Measurements from ENCODE around the gene CEP170B. TPM values are rescaled to one million over a fixed set of nuclear protein-coding genes. Genes with fewer than 3 reads are reported as not detected.
A peak's percentile ranks its signal among the peaks of the same experiment; 100 is the strongest.
"Not testable (repeated sequence)": the region's sequence is repeated elsewhere in the genome, so short reads cannot be mapped to it uniquely, and the experiment has no call there.

The CEP170B gene
- total RNA-seq, 1 donor from 2014 or later = 22.9 TPM

GRCh38 chr14:104888489-104889374 is 23.7 kb downstream of the CEP170B start:
- DNase-seq (ENCODE audit: low spot score) (no peak), ATAC-seq (no peak)

- ATAC-seq = no peak
- peak; percentile 39 for DNase-seq (ENCODE audit: low spot score)
Observed at GRCh38 chr14:104889375-104889757, 24.3 kb downstream of the CEP170B start.

GRCh38 chr14:104890292-104890691 is 25.2 kb downstream of the CEP170B start:
- not testable (repeated sequence) for DNase-seq (ENCODE audit: low spot score); ATAC-seq

GRCh38 chr14:104891121-104891551 is 26.1 kb downstream of the CEP170B start:
- ATAC-seq (no peak), DNase-seq (ENCODE audit: low spot score) (peak; percentile 34)

GRCh38 chr14:104891664-104892530 is 26.8 kb downstream of the CEP170B start:
- ATAC-seq = no peak
- DNase-seq (ENCODE audit: low spot score) = peak; percentile 45

- DNase-seq (ENCODE audit: low spot score) = no peak
- no peak for ATAC-seq
Observed at GRCh38 chr14:104892531-104893434, 27.7 kb downstream of the CEP170B start.

GRCh38 chr14:104893435-104894207 is 28.6 kb downstream of the CEP170B start:
- ATAC-seq (no peak), DNase-seq (ENCODE audit: low spot score) (peak; percentile 46)

- ATAC-seq (no peak), DNase-seq (ENCODE audit: low spot score) (peak; percentile 45)
Observed at GRCh38 chr14:104894331-104895206, 29.5 kb downstream of the CEP170B start.

GRCh38 chr14:104895207-104895785 is 30.2 kb downstream of the CEP170B start:
- DNase-seq (ENCODE audit: low spot score) (peak; percentile 72), ATAC-seq (peak; percentile 64)

GRCh38 chr14:104895786-104896661 is 31.0 kb downstream of the CEP170B start:
- ATAC-seq = peak; percentile 4
- peak; percentile 49 for DNase-seq (ENCODE audit: low spot score)

GRCh38 chr14:104897330-104898194 is 32.5 kb downstream of the CEP170B start:
- no peak for DNase-seq (ENCODE audit: low spot score)

GRCh38 chr14:104898195-104898558 is 33.1 kb downstream of the CEP170B start:
- no peak for DNase-seq (ENCODE audit: low spot score)

More at GRCh38 chr14:104897330-104898194, 32.5 kb downstream of the CEP170B start:
- no peak for ATAC-seq

GRCh38 chr14:104898870-104899510 is 33.9 kb downstream of the CEP170B start:
- no peak for DNase-seq (ENCODE audit: low spot score)
- no peak for ATAC-seq

More at GRCh38 chr14:104898195-104898558, 33.1 kb downstream of the CEP170B start:
- ATAC-seq = no peak

GRCh38 chr14:104899781-104900180 is 34.7 kb downstream of the CEP170B start:
- DNase-seq (ENCODE audit: low spot score) (no peak), ATAC-seq (no peak)

GRCh38 chr14:104900639-104901512 is 35.8 kb downstream of the CEP170B start:
- ATAC-seq (no peak), DNase-seq (ENCODE audit: low spot score) (no peak)
